Karpas-422 (cell line): Measurements from ENCODE around the gene ARAP2. TPM values are rescaled to one million over a fixed set of nuclear protein-coding genes. Genes with fewer than 3 reads are reported as not detected.
A peak's percentile ranks its signal among the peaks of the same experiment; 100 is the strongest.

Experiments
- DNase-seq: peaks from one replicate; pipeline ENCODE4 v3.0.0-alpha.2; 2015
- H2AFZ ChIP-seq: fragments of 200-600 bp; sonication (generic); 2 replicates; pipeline ENCODE4 v1.6.1; 2014; ENCODE audit warnings: antibody characterized with exemption, low read length, mixed read lengths
- H3K27ac ChIP-seq: fragments of 200-600 bp; sonication (generic); 2 replicates; pipeline ENCODE4 v1.5.1; 2014; ENCODE audit warnings: mild to moderate bottlenecking, low read length, moderate library complexity
- H3K27me3 ChIP-seq: fragments of 200-600 bp; sonication (generic); 2 replicates; pipeline ENCODE4 v1.6.1; 2014; ENCODE audit warnings: low read length, mixed read lengths
- H3K36me3 ChIP-seq: fragments of 200-600 bp; sonication (generic); 2 replicates; pipeline ENCODE4 v1.6.1; 2014; ENCODE audit warnings: low read length, mixed read lengths; ENCODE audit not compliant: insufficient read depth
- H3K4me1 ChIP-seq: fragments of 200-600 bp; sonication (generic); 2 replicates; pipeline ENCODE4 v1.6.1; 2014; ENCODE audit warnings: mild to moderate bottlenecking, low read length, mixed read lengths
- H3K4me2 ChIP-seq: fragments of 200-600 bp; sonication (generic); 2 replicates; pipeline ENCODE4 v1.6.1; 2014; ENCODE audit warnings: low read length, low read depth, mild to moderate bottlenecking; ENCODE audit not compliant: poor library complexity, severe bottlenecking
- H3K4me3 ChIP-seq: fragments of 200-600 bp; sonication (generic); 2 replicates; pipeline ENCODE4 v1.5.1; 2014; ENCODE audit warnings: mild to moderate bottlenecking, antibody characterized with exemption, low read length, mixed read lengths
- H3K79me2 ChIP-seq: fragments of 200-600 bp; sonication (generic); 2 replicates; pipeline ENCODE4 v1.6.1; 2014; ENCODE audit warnings: mild to moderate bottlenecking, low read length, mixed read lengths
- H3K9ac ChIP-seq: fragments of 200-600 bp; sonication (generic); 2 replicates; pipeline ENCODE4 v1.6.0; 2014; ENCODE audit warnings: low read length
- H3K9me2 ChIP-seq: fragments of 200-600 bp; sonication (generic), shearing (Covaris generic); replicated peaks from 2 replicates; pipeline ENCODE4 v1.6.0; 2014; ENCODE audit warnings: mild to moderate bottlenecking, low read length, moderate library complexity; ENCODE audit not compliant: insufficient read depth
- H3K9me3 ChIP-seq: fragments of 300-700, 200-600 bp; sonication (generic); 2 replicates; pipeline ENCODE4 v1.6.1; 2014; ENCODE audit warnings: low read length, mixed read lengths
- H4K20me1 ChIP-seq: fragments of 200-600 bp; sonication (generic); 2 replicates; pipeline ENCODE4 v1.6.1; 2014; ENCODE audit warnings: mild to moderate bottlenecking, antibody characterized with exemption, low read length, low read depth; ENCODE audit not compliant: insufficient read depth
- total RNA-seq: library from RNA; depleted of rRNA; stranded (reverse); fragments of >200 nt; shearing (Covaris generic); gene quantifications from 2 replicates; pipeline ENCODE4 v1.2.3, GENCODE V29; 2014; ENCODE audit warnings: low replicate concordance

Gene ARAP2
- total RNA-seq, 1 experiment from 2014 or later: 4.7 TPM

DNA sequence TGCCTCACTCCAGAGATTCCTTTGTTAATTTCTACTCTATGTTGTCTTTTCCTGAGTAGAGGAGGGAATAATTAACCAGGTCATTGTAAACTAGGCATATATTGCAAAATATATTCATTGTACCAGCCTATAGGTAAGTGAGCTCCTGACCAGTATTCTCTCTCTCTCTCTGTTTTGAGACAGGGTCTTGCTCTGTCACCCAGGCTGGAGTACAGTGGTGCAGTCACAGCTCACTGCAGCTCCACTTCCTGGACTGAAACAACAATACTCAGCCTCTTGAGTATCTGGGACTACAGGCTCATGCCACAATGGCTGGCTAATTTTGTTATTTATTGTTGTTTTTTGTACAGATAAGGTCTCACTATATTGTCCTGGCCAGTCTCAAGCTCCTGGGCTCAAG lies 198.3 kb downstream of the ARAP2 start:
- Histone ChIP-seq H3K4me2 (no peak overlapping the region), H3K9me3 (peaks cover 10% of the 10 kb centered on the region), H4K20me1 (no peaks in the 10 kb centered on the region), H3K79me2 (no peaks in the 10 kb centered on the region), H3K9ac (no peak overlapping the region), H3K27me3 (no peaks in the 10 kb centered on the region), H3K27ac (no peak overlapping the region), H2AFZ (no peak overlapping the region), H3K4me3 (no peak overlapping the region), H3K9me2 (no peaks in the 10 kb centered on the region), H3K4me1 (no peaks in the 10 kb centered on the region), H3K36me3 (no peaks in the 10 kb centered on the region)
- DNase-seq: no peak

DNA sequence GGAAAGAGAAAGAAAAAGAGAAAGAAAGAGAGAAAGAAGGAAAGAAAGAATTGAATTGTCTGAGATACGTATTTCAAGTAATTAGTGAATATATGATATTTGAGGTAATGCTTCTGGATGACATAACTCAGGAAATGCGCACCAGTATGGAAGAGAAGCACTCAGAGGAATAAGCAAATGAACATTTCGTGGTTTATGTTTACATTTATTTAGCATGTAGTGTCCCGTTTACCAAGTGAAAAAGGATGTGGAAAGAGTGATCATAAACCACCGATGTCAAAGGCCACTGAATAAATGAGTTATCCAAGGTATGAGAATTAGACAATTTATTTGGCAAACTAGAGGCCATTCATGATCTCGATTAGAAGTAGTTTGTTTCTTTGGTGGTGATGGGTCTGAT lies 200.4 kb downstream of the ARAP2 start:
- Histone ChIP-seq H3K36me3 (no peaks in the 10 kb centered on the region), H2AFZ (no peak overlapping the region), H3K9ac (no peak overlapping the region), H3K4me2 (no peak overlapping the region), H3K27ac (no peak overlapping the region), H3K27me3 (no peaks in the 10 kb centered on the region), H3K9me2 (no peaks in the 10 kb centered on the region), H3K9me3 (peaks cover 7% of the 10 kb centered on the region), H3K4me1 (no peaks in the 10 kb centered on the region), H3K4me3 (no peak overlapping the region), H3K79me2 (no peaks in the 10 kb centered on the region), H4K20me1 (no peaks in the 10 kb centered on the region)
- DNase-seq: no peak

DNA sequence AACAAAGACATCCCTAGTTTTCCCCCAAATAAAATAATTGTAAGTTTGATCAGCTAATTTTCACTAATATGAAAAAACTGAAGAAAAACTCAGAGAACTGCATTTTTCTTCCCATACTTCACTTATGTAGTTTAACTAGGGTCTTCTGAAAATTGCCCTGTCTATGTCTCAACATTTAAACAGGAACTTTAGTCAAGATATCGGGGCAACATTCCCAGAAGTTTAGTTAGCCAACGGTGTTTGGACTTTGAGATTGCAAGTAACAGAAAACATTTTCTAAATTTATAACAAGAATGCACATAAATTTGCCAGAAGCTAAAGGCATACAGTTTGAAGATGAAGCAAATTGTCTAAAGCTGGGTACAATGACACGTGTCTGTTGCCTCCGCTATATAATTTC lies 201.1 kb downstream of the ARAP2 start:
- Histone ChIP-seq H3K4me3 (no peak overlapping the region), H3K36me3 (no peaks in the 10 kb centered on the region), H3K4me2 (no peak overlapping the region), H3K9me3 (peaks cover 12% of the 10 kb centered on the region), H2AFZ (no peak overlapping the region), H3K79me2 (no peaks in the 10 kb centered on the region), H3K27ac (no peak overlapping the region), H3K27me3 (no peaks in the 10 kb centered on the region), H4K20me1 (no peaks in the 10 kb centered on the region), H3K9me2 (no peaks in the 10 kb centered on the region), H3K9ac (no peak overlapping the region), H3K4me1 (no peaks in the 10 kb centered on the region)
- no peak for DNase-seq

DNA sequence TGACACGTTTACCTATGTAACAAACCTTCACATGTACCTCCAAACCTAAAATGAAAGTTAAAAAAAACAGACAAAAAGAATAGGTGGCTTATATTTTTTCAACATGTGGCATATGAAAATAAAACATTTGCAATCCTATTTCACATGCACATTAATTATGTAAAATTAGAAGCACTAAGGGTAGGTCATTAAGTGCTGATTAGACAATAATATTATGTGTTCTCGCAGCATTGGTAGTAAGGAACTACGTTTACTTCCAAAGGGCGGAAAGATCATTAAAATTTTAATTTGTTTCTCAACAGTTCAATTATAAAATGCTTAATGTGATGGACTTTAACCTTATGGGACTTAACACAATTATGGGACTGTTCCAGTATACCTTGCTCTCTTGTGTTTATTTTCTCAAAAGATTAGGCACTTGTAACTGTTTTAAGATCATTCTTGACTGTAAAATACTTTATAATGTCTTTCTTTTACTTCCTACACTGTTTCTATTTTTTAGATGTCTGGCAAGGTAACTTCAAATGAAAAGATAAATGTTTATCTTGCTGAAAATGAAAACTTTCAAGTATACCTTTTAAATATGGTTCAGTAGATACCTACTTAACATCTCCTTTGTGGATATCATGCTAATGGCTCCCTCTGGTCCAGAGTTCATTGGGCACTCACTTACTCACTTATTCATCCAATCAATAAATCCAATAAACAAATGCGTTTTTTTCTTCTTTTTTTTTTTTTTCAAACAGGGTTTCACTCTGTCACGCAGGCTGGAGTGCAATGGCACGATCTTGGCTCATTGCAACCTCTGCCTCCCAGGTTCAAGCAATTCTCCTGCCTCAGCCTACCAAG lies 202.0 kb downstream of the ARAP2 start:
- Histone ChIP-seq H3K27ac (no peak overlapping the region), H3K4me2 (no peak overlapping the region), H3K4me3 (no peak overlapping the region), H3K36me3 (no peaks in the 10 kb centered on the region), H3K9ac (no peak overlapping the region), H3K9me3 (peaks cover 14% of the 10 kb centered on the region), H3K27me3 (no peaks in the 10 kb centered on the region), H3K9me2 (no peaks in the 10 kb centered on the region), H4K20me1 (no peaks in the 10 kb centered on the region), H3K4me1 (no peaks in the 10 kb centered on the region), H3K79me2 (no peaks in the 10 kb centered on the region), H2AFZ (no peak overlapping the region)
- no peak for DNase-seq

DNA sequence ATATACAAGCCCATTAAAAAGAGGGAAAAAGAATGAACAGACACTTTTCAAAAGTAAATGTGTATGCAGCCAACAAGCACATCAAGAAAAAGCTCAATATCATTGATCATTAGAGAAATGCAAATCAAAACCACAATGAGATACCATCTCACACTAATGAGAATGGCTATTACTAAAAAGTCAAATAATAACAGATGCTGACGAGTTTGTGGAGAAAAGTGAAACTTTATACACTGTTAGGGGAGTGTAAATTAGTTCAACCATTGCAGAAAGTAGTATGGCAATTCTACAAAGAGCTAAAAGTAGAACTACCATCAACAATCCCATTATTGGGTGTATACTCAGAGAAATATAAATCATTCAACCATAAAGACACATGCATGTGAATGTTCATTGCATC lies 203.0 kb downstream of the ARAP2 start:
- no peaks in the 10 kb centered on the region for H4K20me1 ChIP-seq
- no peaks in the 10 kb centered on the region for H3K4me1 ChIP-seq
- no peak for DNase-seq
- no peak overlapping the region for H3K4me3 ChIP-seq
- H2AFZ ChIP-seq: no peak overlapping the region
- no peak overlapping the region for H3K27ac ChIP-seq
- H3K9me2 ChIP-seq: no peaks in the 10 kb centered on the region
- no peaks in the 10 kb centered on the region for H3K79me2 ChIP-seq
- no peaks in the 10 kb centered on the region for H3K27me3 ChIP-seq
- peaks cover 14% of the 10 kb centered on the region; the same call in 1 of the 2 replicates for H3K9me3 ChIP-seq
- H3K4me2 ChIP-seq: no peak overlapping the region
- no peak overlapping the region for H3K9ac ChIP-seq
- H3K36me3 ChIP-seq: no peaks in the 10 kb centered on the region

DNA sequence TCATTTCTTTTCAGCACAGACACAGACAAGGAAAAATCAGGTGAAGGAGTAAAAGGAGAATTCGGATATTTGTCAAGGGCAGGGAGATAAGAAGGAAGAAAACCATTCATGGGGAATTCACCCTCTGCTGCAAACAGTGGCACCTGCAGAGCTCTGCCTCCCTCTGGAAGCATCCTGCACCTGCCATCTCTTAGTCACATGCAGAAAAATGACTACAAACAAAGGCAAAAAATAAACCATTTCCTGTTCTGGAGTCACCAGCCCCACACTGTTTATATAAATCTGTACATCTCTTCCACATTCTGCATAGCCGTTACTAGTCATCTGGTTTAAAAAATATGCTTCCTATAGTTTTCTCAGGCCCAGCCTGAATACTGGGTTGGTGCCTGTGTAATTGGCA lies 205.3 kb downstream of the ARAP2 start:
- Histone ChIP-seq H3K9me3 (peaks cover 18% of the 10 kb centered on the region), H3K79me2 (no peaks in the 10 kb centered on the region), H3K4me2 (no peak overlapping the region), H2AFZ (no peak overlapping the region), H3K27me3 (no peaks in the 10 kb centered on the region), H3K4me1 (no peaks in the 10 kb centered on the region), H3K27ac (no peak overlapping the region), H3K9ac (no peak overlapping the region), H3K9me2 (no peaks in the 10 kb centered on the region), H3K4me3 (no peak overlapping the region), H4K20me1 (no peaks in the 10 kb centered on the region), H3K36me3 (no peaks in the 10 kb centered on the region)
- no peak for DNase-seq

DNA sequence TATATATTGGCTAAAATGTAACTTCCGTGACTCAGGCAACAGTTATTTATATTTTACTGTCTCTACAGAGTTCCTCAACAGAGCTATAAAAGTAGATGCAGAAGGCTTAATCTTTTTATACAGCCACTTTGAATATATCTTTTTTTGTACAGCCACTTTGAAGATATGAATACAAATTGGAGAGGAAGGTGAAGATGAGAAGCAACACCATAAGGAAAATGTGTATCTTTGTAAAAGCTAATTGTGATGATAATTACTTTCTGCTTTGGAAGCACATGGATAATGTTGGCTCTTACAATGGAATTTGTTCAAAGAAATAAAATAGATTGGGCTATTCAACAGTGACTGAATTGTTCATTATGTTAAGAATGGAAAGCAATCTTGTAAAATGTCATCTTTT lies 205.8 kb downstream of the ARAP2 start:
- Histone ChIP-seq H3K27ac (no peak overlapping the region), H3K9me3 (peaks cover 18% of the 10 kb centered on the region), H3K4me2 (no peak overlapping the region), H2AFZ (no peak overlapping the region), H3K9me2 (no peaks in the 10 kb centered on the region), H3K4me3 (no peak overlapping the region), H3K79me2 (no peaks in the 10 kb centered on the region), H3K9ac (no peak overlapping the region), H3K27me3 (no peaks in the 10 kb centered on the region), H3K36me3 (no peaks in the 10 kb centered on the region), H4K20me1 (no peaks in the 10 kb centered on the region), H3K4me1 (no peaks in the 10 kb centered on the region)
- DNase-seq: no peak

DNA sequence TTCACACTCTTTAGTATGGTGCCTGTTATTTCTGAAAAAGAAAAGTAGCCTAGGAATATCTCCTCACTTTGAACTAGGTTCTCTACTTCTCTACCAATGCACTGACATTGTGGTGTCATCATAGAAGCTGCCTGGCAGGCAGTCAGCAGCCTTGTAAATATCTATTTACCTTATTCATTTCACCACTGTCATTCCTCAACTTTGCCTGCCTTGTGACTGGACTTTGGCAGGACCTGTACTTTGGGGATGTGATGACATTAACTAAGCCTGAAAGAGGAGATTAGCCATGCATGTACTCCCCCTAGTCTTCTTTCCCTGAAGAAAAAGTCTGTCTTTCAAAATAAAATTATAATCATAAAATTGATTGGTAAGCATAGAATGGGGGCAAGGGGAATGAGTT lies 207.2 kb downstream of the ARAP2 start:
- H3K4me3 ChIP-seq: peak overlapping the region; percentile 6; the same call in 1 of the 2 replicates
- no peak for DNase-seq
- H3K4me2 ChIP-seq: no peak overlapping the region
- no peaks in the 10 kb centered on the region for H3K9me2 ChIP-seq
- H3K36me3 ChIP-seq: no peaks in the 10 kb centered on the region
- no peak overlapping the region for H3K27ac ChIP-seq
- H4K20me1 ChIP-seq: no peaks in the 10 kb centered on the region
- no peaks in the 10 kb centered on the region for H3K4me1 ChIP-seq
- no peak overlapping the region for H2AFZ ChIP-seq
- H3K9ac ChIP-seq: no peak overlapping the region
- H3K9me3 ChIP-seq: peaks cover 18% of the 10 kb centered on the region
- no peaks in the 10 kb centered on the region for H3K27me3 ChIP-seq
- H3K79me2 ChIP-seq: no peaks in the 10 kb centered on the region
